Cardiac fibroblast (primary cell): ENCODE data around the gene PLA2G15.

Source experiments
- DNase-seq, 2 donors: peaks; one replicate each; pipeline versions ENCODE4 v3.0.0 to v3.0.0-alpha.2; 2010; ENCODE audit warnings: low read depth in 2 of 2
- H3K4me3 ChIP-seq, 2 donors: replicated peaks in 1 of 2; 1 replicate in 1 of 2; 2 replicates in 1 of 2; pipeline ENCODE4 v1.5.1; 2011; ENCODE audit warnings: low read depth in 2 of 2, low read length in 2 of 2, mild to moderate bottlenecking in 2 of 2, moderate library complexity in 1 of 2
- CTCF ChIP-seq: IDR thresholded peaks from one replicate; pipeline ENCODE4 v1.5.1; 2011; ENCODE audit warnings: low read depth, mild to moderate bottlenecking, low read length, inconsistent platforms

The PLA2G15 gene

GRCh38 chr16:68267612-68268405 lies 22.6 kb downstream of the PLA2G15 start:
- H3K4me3 ChIP-seq, result no peak overlapping the region
- no peak for DNase-seq
- no peak for TF ChIP-seq CTCF

DNA sequence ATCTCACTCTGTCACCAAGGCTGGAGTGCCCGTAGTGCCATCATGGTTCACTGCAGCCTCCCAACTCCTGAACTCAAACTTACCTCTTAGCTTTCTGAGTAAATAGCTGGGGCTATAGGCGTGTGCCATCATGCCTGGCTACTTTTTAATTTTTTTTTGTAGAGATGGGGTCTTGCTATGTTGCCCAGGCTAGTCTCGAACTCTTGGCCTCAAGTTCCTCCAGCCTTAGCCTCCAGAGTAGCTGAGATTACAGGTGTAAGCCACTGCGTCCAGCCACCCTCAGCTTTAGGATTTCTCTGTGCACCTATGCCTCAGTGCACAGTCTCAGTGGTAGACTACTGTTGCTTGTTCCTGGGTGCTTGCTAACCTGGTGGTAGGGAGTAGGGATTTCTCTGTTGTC lies 24.6 kb downstream of the PLA2G15 start:
- TF ChIP-seq CTCF, result no peak

GRCh38 chr16:68270353-68270752 lies 25.2 kb downstream of the PLA2G15 start:
- DNase-seq, result no peak
- H3K4me3 ChIP-seq, result no peak overlapping the region
- TF ChIP-seq CTCF, result no peak

More for the DNA sequence above, 24.6 kb downstream of the PLA2G15 start:
- H3K4me3 ChIP-seq, result no peak overlapping the region
- DNase-seq, result no peak

- DNase-seq, result no peak
Measured at GRCh38 chr16:68272507-68273209, 27.5 kb downstream of the PLA2G15 start.

GRCh38 chr16:68273459-68273858 lies 28.3 kb downstream of the PLA2G15 start:
- TF ChIP-seq CTCF, result no peak
- no peak overlapping the region for H3K4me3 ChIP-seq
- DNase-seq, result no peak

More at GRCh38 chr16:68272507-68273209, 27.5 kb downstream of the PLA2G15 start:
- H3K4me3 ChIP-seq, result no peak overlapping the region
- TF ChIP-seq CTCF, result no peak

DNA sequence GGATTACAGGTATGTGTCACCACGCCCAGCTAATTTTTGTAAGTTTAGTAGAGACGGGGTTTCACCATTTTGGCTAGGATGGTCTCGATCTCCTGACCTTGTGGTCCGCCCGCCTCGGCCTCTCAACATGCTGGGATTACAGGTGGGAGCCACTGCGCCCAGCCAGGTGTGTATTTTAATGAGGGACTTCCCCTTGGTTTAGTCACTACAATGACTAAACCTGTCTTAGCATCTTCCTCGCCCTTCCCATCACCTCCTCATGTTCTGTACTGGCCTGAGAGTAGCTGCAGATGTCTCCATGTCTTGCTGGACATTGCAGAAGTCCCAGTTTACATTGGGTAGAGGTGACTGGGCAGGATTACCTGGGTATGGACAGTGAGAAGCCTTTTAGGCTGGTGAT lies 28.7 kb downstream of the PLA2G15 start:
- no peak for TF ChIP-seq CTCF
- no peak overlapping the region for H3K4me3 ChIP-seq
- DNase-seq, result no peak
